Fibroblast of lung (primary cell): ENCODE measurements around the gene OMP. TPM values are rescaled to one million over a fixed set of nuclear protein-coding genes. Genes with fewer than 3 reads are reported as not detected.

Experiments
- DNase-seq, 2 donors: peaks; one replicate each; pipeline versions ENCODE4 v3.0.0 to v3.0.0-alpha.2; 2010; ENCODE audit warnings: low read depth in 2 of 2
- H2AFZ ChIP-seq: 2 replicates; pipeline ENCODE4 v1.5.1; 2012; ENCODE audit warnings: low read length, control low read depth, inconsistent platforms
- H3K27ac ChIP-seq: 2 replicates; pipeline ENCODE4 v1.5.1; 2011; ENCODE audit warnings: low read length, control low read depth; ENCODE audit not compliant: insufficient read depth
- H3K27me3 ChIP-seq: 2 replicates; pipeline ENCODE4 v1.5.1; 2011; ENCODE audit warnings: mild to moderate bottlenecking, low read length; ENCODE audit not compliant: control insufficient read depth, insufficient read depth
- H3K36me3 ChIP-seq: 2 replicates; pipeline ENCODE4 v1.5.1; 2011; ENCODE audit warnings: low read length; ENCODE audit not compliant: control insufficient read depth, insufficient read depth
- H3K4me1 ChIP-seq: 2 replicates; pipeline ENCODE4 v1.5.1; 2011; ENCODE audit warnings: low read length; ENCODE audit not compliant: control insufficient read depth, insufficient read depth; ENCODE audit errors: extremely low read depth
- H3K4me2 ChIP-seq: 2 replicates; pipeline ENCODE4 v1.5.1; 2011; ENCODE audit warnings: low read length, control low read depth; ENCODE audit not compliant: insufficient read depth; ENCODE audit errors: extremely low read depth
- H3K4me3 ChIP-seq, 4 experiments: fragments of 200-600 bp in 1 of 4; sonication (generic) in 1 of 4; replicated peaks in 1 of 4; 2 replicates each; pipeline ENCODE4 v1.5.1; 2011 to 2016; ENCODE audit warnings: low read length in 4 of 4, low read depth in 3 of 4, mild to moderate bottlenecking in 3 of 4, control low read depth in 2 of 4, inconsistent platforms in 1 of 4, mixed read lengths in 1 of 4; ENCODE audit not compliant: insufficient read depth in 1 of 4; ENCODE audit errors: control extremely low read depth in 1 of 4
- H3K79me2 ChIP-seq: 2 replicates; pipeline ENCODE4 v1.5.1; 2012; ENCODE audit warnings: mild to moderate bottlenecking, low read length, inconsistent platforms; ENCODE audit not compliant: control insufficient read depth, insufficient read depth
- H3K9ac ChIP-seq: 2 replicates; pipeline ENCODE4 v1.5.1; 2011; ENCODE audit warnings: mild to moderate bottlenecking, low read length, control low read depth; ENCODE audit not compliant: insufficient read depth
- H3K9me3 ChIP-seq: 2 replicates; pipeline ENCODE4 v1.5.1; 2012; ENCODE audit warnings: low read depth, low read length; ENCODE audit not compliant: control insufficient read depth, insufficient read depth
- H4K20me1 ChIP-seq: 2 replicates; pipeline ENCODE4 v1.5.1; 2011; ENCODE audit warnings: low read length; ENCODE audit not compliant: control insufficient read depth, insufficient read depth; ENCODE audit errors: extremely low read depth
- CTCF ChIP-seq, 2 donors: IDR thresholded peaks in 1 of 2; conservative IDR thresholded peaks in 1 of 2; 1 replicate in 1 of 2; 2 replicates in 1 of 2; pipeline ENCODE4 v1.5.1; 2011 to 2012; ENCODE audit warnings: low read length in 2 of 2, control low read depth in 1 of 2, inconsistent platforms in 1 of 2, low read depth in 1 of 2, mild to moderate bottlenecking in 1 of 2
- EZH2 ChIP-seq: IDR thresholded peaks from 2 replicates; pipeline ENCODE4 v1.5.1; 2012; ENCODE audit warnings: low read length, control low read depth, mild to moderate bottlenecking; ENCODE audit errors: missing control alignments
- polyA plus RNA-seq, 2 donors: library from polyadenylated mRNA; depleted of rRNA in 1 of 2; stranded (reverse) in 1 of 2; unstranded in 1 of 2; fragments of >200 nt; gene quantifications; 2 replicates each; pipeline ENCODE4 v1.2.1, GENCODE V29; 2011 to 2012; ENCODE audit warnings: missing spikeins in 1 of 2
- total RNA-seq: library from RNA; depleted of rRNA; stranded (reverse); fragments of >200 nt; gene quantifications from 2 replicates; pipeline ENCODE4 v1.2.1, GENCODE V29; 2014

OMP gene
- total and polyA plus RNA-seq, 2 donors (not counting 1 experiment from before 2014, with no cell fraction given): 0.83 TPM; not detected in 1

- Histone ChIP-seq H3K4me2 (no peak overlapping the region), H3K79me2 (no peaks in the 10 kb centered on the region), H3K4me1 (peaks cover 5% of the 10 kb centered on the region), H3K27ac (no peak overlapping the region), H3K9ac (no peak overlapping the region), H3K4me3 (no peak overlapping the region), H3K36me3 (no peaks in the 10 kb centered on the region), H2AFZ (no peak overlapping the region), H3K27me3 (no peaks in the 10 kb centered on the region), H4K20me1 (no peaks in the 10 kb centered on the region), H3K9me3 (no peaks in the 10 kb centered on the region)
- DNase-seq: no peak
- TF ChIP-seq CTCF (conservative IDR thresholded peaks at IDR 0.05 in 1 of 2, IDR thresholded peaks at IDR 0.05 in 1 of 2; ENCODE audit: low read depth in 1 of 2, low read length in 2 of 2) (no peak), EZH2 (no peak)
These were observed 27.5 kb downstream of the OMP start for GRCh38 chr11:77129842-77130756.

- TF ChIP-seq EZH2: no peak
- no peak for TF ChIP-seq CTCF (conservative IDR thresholded peaks at IDR 0.05 in 1 of 2, IDR thresholded peaks at IDR 0.05 in 1 of 2; ENCODE audit: low read depth in 1 of 2, low read length in 2 of 2)
- H3K9me3 ChIP-seq: no peaks in the 10 kb centered on the region
- H3K79me2 ChIP-seq: no peaks in the 10 kb centered on the region
- peaks cover 5% of the 10 kb centered on the region for H3K4me1 ChIP-seq
- no peak overlapping the region for H3K4me3 ChIP-seq
- no peak overlapping the region for H3K27ac ChIP-seq
- H3K36me3 ChIP-seq: no peaks in the 10 kb centered on the region
- H3K9ac ChIP-seq: no peak overlapping the region
- peak; percentile 46 to 54 for DNase-seq
- no peaks in the 10 kb centered on the region for H3K27me3 ChIP-seq
- no peaks in the 10 kb centered on the region for H4K20me1 ChIP-seq
- H3K4me2 ChIP-seq: no peak overlapping the region
- H2AFZ ChIP-seq: no peak overlapping the region
These were observed 28.3 kb downstream of the OMP start for GRCh38 chr11:77130763-77131513.

- no peak for TF ChIP-seq EZH2
- TF ChIP-seq CTCF (conservative IDR thresholded peaks at IDR 0.05 in 1 of 2, IDR thresholded peaks at IDR 0.05 in 1 of 2; ENCODE audit: low read depth in 1 of 2, low read length in 2 of 2): no peak
- Histone ChIP-seq H3K4me3 (no peak overlapping the region), H3K79me2 (no peaks in the 10 kb centered on the region), H2AFZ (no peak overlapping the region), H3K27me3 (no peaks in the 10 kb centered on the region), H3K4me1 (peaks cover 5% of the 10 kb centered on the region), H3K27ac (no peak overlapping the region), H3K4me2 (no peak overlapping the region), H4K20me1 (no peaks in the 10 kb centered on the region), H3K9me3 (no peaks in the 10 kb centered on the region), H3K36me3 (no peaks in the 10 kb centered on the region), H3K9ac (no peak overlapping the region)
- DNase-seq: no peak
These were observed 28.9 kb downstream of the OMP start for GRCh38 chr11:77131560-77131959.
